ENCODE measurements around the gene DVL2. TPM values are rescaled to one million over a fixed set of nuclear protein-coding genes. Genes with fewer than 3 reads are reported as not detected.

The DVL2 gene
- total and polyA plus RNA-seq, 2 of the 13 experiments (the other 11 are each of a cell fraction or from before 2014, with no cell fraction given), result 5.7 to 38.2 TPM

DNA sequence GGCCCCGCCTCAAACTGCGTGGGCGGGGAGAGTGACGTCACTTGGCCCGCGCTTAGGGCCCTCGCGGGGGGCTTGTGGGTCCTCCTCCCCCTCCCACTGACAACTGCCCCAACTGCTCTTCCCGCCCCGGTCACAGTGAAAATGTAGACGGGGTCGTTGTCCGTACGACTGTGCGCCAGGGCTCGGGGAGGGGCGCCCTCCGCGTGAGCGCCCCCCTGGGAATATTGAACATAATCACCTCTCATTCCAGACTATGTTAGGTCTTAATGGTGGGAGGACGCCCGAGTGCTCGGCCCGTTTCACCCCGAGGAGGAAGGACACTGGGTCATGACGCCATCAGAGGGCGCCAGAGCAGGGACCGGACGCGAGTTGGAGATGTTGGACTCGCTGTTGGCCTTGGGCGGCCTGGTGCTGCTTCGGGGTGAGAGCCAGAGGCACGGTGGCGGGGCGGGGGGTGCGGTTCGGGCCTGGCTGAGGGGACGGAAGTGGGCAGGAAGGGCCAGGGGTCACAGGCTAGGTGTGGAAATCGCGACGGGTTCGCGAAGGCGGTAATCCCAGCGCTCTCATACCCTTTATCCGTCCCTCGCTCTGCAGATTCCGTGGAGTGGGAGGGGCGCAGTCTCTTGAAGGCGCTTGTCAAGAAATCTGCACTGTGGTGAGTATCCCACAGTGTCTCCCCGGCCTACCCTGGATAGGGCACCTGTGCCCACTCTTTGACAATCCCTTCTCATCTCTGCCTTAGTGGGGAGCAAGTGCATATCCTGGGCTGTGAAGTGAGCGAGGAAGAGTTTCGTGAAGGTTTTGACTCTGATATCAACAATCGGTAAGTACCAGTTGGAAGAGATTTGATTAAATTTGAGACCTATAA lies 18.1 kb upstream of the DVL2 start, which contains the start of gene ELP5 (continued):
- no peak for TF ChIP-seq CENPBD1 (CRISPR knock-in tag; IDR thresholded peaks at IDR 0.05; ENCODE audit: borderline replicate concordance, low read depth)
- peak; percentile 50; the same call in 1 of the 2 replicates for TF ChIP-seq NR2F6 (IDR thresholded peaks at IDR 0.05)
- peak; percentile 80 for TF ChIP-seq NR2F6 (CRISPR knock-in tag; IDR thresholded peaks at IDR 0.05)
- no peak for TF ChIP-seq PLRG1 (conservative IDR thresholded peaks at IDR 0.05)
- no peak for TF ChIP-seq AHR (CRISPR knock-in tag; IDR thresholded peaks at IDR 0.05)
- TF ChIP-seq ZNF878 (CRISPR knock-in tag; IDR thresholded peaks at IDR 0.05), result no peak
- no peak for TF ChIP-seq ZNF24 (IDR thresholded peaks at IDR 0.05)
- TF ChIP-seq ZBTB40 (IDR thresholded peaks at IDR 0.05), result no peak
- peak; percentile 84 for TF ChIP-seq ZBTB40 (CRISPR knock-in tag; IDR thresholded peaks at IDR 0.05)
- TF ChIP-seq, protein P1, sequence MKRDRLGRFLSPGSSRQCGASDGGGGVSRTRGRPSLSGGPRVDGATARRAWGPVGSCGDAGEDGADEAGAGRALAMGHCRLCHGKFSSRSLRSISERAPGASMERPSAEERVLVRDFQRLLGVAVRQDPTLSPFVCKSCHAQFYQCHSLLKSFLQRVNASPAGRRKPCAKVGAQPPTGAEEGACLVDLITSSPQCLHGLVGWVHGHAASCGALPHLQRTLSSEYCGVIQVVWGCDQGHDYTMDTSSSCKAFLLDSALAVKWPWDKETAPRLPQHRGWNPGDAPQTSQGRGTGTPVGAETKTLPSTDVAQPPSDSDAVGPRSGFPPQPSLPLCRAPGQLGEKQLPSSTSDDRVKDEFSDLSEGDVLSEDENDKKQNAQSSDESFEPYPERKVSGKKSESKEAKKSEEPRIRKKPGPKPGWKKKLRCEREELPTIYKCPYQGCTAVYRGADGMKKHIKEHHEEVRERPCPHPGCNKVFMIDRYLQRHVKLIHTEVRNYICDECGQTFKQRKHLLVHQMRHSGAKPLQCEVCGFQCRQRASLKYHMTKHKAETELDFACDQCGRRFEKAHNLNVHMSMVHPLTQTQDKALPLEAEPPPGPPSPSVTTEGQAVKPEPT (CRISPR knock-in tag; IDR thresholded peaks at IDR 0.05; ENCODE audit: low read depth), result no peak
- TF ChIP-seq, protein P2, sequence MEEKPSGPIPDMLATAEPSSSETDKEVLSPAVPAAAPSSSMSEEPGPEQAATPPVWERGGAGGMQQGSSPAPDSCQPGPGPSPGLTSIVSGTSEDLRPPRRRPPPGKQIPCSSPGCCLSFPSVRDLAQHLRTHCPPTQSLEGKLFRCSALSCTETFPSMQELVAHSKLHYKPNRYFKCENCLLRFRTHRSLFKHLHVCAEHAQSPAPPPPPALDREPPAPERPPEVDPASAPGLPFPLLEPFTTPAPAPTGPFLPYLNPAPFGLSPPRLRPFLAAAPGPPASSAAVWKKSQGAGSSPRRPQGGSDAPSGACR (CRISPR knock-in tag; IDR thresholded peaks at IDR 0.05), result no peak
- TF ChIP-seq SIN3B (IDR thresholded peaks at IDR 0.05; ENCODE audit: low read length), result peak; percentile 82; the same call in 1 of the 2 replicates
- TF ChIP-seq, protein P3, sequence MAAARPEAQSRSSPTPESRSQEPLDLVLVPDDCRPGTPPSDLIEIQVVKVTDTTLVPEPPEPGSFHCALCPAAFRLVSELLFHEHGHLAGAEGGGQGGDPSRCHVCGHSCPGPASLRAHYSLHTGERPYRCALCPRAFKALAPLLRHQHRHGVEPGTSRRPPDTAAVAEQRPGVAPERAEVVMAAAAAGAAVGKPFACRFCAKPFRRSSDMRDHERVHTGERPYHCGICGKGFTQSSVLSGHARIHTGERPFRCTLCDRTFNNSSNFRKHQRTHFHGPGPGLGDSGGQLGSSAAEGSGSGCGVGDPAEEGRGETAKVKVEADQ (CRISPR knock-in tag; IDR thresholded peaks at IDR 0.05; ENCODE audit: borderline replicate concordance), result no peak
- no peak for TF ChIP-seq ZBTB46 (CRISPR knock-in tag; IDR thresholded peaks at IDR 0.05; ENCODE audit: borderline replicate concordance)

Measured in HepG2 (cell line).